Psoas muscle (tissue), 8 donors: Measurements from ENCODE around the gene SAMSN1. TPM values are rescaled to one million over a fixed set of nuclear protein-coding genes. Genes with fewer than 3 reads are reported as not detected.

Experiments used
- ATAC-seq, 4 donors: fragments of 200-7000 bp; cut with Tn5 transposase; one replicate each; pipeline ENCODE4 v1.9.1; 2020; ENCODE audit warnings: moderate library complexity in 3 of 4, mild to moderate bottlenecking in 2 of 4
- DNase-seq, 2 donors: peaks; one replicate each; pipeline ENCODE4 v3.0.0-alpha.2; 2020
- H3K27ac ChIP-seq: fragments of 200-600 bp; one replicate; pipeline ENCODE4 v1.8.0; 2022
- H3K27me3 ChIP-seq, 3 donors: fragments of 200-600 bp in 1 of 3; one replicate each; pipeline versions ENCODE4 v1.6.1 to v1.8.0; 2013 to 2022; ENCODE audit warnings: low read length in 2 of 3, mild to moderate bottlenecking in 2 of 3, moderate library complexity in 1 of 3; ENCODE audit not compliant: insufficient read depth in 3 of 3
- H3K36me3 ChIP-seq, 2 donors: fragments of 200-600 bp in 1 of 2; one replicate each; pipeline versions ENCODE4 v1.6.1 to v1.8.0; 2013 to 2022; ENCODE audit warnings: low read depth in 1 of 2, mild to moderate bottlenecking in 1 of 2, moderate library complexity in 1 of 2; ENCODE audit not compliant: insufficient read depth in 1 of 2
- H3K4me1 ChIP-seq: fragments of 200-600 bp; one replicate; pipeline ENCODE4 v1.8.0; 2022
- H3K4me3 ChIP-seq: fragments of 200-600 bp; one replicate; pipeline ENCODE4 v1.8.0; 2022; ENCODE audit warnings: mild to moderate bottlenecking
- H3K9me3 ChIP-seq: fragments of 200-600 bp; one replicate; pipeline ENCODE4 v1.8.0; 2022
- WGBS, 3 donors: extraction: QIAGEN DNeasy Blood & Tissue Kit; methylation state at CpG; one replicate each; pipeline versions ENCODE4 v1.1.6 to v1.1.7; 2013; 5-methylcytosine and 5-hydroxymethylcytosine counted together
- intact Hi-C, 2 donors: fragments of 100-400 bp; cut with DNase I; formaldehyde crosslinking; loops; one replicate each; pipeline versions ENCODE4 v1.11.0 to v1.14.2; 2022
- polyA plus RNA-seq, 3 donors: library from polyadenylated mRNA; stranded (reverse); fragments of 200-250 nt; gene quantifications; one replicate each; pipeline ENCODE4 v1.2.3, GENCODE V29; 2013
- total RNA-seq, 4 donors: library from RNA; stranded (reverse); fragmentation: NEBNext Ultra II Directional in 2 of 4; extraction: Animal tissue kit (Norgen Biotek cat#: 25700) in 2 of 4; gene quantifications; one replicate each; pipeline versions ENCODE4 v1.2.1 to v1.2.4, GENCODE V29; 2021 to 2023
- TF ChIP-seq, protein P1 (sequence below): fragments of 200-600 bp; IDR thresholded peaks from one replicate; pipeline ENCODE4 v1.8.0; 2022; ENCODE audit warnings: antibody characterized with exemption
- donor health status: healthy with polysubstance abuse.
- donor health status: DM: no; HTN: no; CAD: no; lungs with moderate emphysema.
- donor health status: Bipolar disorder and iron deficiency.
- donor health status: healthy.
- donor health status: DM: yes; HTN: yes; CAD: no.
- donor health status: DM: no; HTN: no; CAD: no.
- donor health status: DM: no; HTN: no; CAD: no.
- donor health status: DM: yes; HTN: yes; CAD: no.

SAMSN1 gene
- total and polyA plus RNA-seq, 7 donors, result 0.31 to 1.8 (median 0.65) TPM

GRCh38 chr21:14454016-14455009 is 91.8 kb downstream of the SAMSN1 start:
- TF ChIP-seq, protein P1, sequence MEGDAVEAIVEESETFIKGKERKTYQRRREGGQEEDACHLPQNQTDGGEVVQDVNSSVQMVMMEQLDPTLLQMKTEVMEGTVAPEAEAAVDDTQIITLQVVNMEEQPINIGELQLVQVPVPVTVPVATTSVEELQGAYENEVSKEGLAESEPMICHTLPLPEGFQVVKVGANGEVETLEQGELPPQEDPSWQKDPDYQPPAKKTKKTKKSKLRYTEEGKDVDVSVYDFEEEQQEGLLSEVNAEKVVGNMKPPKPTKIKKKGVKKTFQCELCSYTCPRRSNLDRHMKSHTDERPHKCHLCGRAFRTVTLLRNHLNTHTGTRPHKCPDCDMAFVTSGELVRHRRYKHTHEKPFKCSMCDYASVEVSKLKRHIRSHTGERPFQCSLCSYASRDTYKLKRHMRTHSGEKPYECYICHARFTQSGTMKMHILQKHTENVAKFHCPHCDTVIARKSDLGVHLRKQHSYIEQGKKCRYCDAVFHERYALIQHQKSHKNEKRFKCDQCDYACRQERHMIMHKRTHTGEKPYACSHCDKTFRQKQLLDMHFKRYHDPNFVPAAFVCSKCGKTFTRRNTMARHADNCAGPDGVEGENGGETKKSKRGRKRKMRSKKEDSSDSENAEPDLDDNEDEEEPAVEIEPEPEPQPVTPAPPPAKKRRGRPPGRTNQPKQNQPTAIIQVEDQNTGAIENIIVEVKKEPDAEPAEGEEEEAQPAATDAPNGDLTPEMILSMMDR, result no peak
- no peak for DNase-seq
- Histone ChIP-seq H3K27ac (no peak overlapping the region), H3K36me3 (no peaks in the 10 kb centered on the region), H3K4me1 (no peaks in the 10 kb centered on the region), H3K9me3 (no peaks in the 10 kb centered on the region), H3K4me3 (no peak overlapping the region), H3K27me3 (no peaks in the 10 kb centered on the region)
- intact Hi-C loops, result no loop called here
- no peak for ATAC-seq
- WGBS, 3 donors, result 70 to 73% (median 71%) methylated on average over 8 of the region's 8 CpGs

DNA sequence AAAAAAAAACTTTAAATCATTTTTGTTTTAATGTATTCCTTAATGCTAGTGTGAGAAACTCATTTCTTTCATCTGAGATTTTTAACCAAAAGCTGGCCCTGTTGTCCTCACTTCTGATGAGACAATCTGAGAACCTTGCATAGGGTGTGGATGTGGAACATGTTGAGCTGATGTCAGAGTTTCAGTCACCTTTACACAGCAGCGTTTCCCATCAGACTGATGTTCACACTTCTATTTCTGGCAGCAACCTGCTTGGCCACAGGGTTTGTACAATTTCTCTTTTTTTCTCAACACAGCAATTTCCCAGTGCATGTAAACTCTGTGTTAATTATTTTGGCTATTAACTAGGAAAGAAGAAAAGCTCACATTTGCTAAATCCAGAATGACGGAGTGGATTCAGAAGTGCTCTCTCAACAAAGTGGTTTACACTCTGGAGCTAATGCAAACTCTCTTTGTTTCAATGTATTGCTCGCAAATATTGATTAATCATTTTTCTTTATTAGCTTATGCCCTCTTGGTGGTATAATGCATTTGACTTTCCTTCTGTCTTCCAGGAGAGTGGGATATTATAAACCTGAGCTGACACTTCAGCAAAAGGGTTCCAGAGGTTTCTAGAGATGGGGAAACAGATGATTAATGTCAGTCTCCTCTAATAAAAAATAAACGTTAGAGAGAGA is 92.6 kb downstream of the SAMSN1 start:
- Histone ChIP-seq H3K27me3 (no peaks in the 10 kb centered on the region), H3K9me3 (no peaks in the 10 kb centered on the region), H3K4me1 (no peaks in the 10 kb centered on the region), H3K36me3 (no peaks in the 10 kb centered on the region), H3K27ac (no peak overlapping the region), H3K4me3 (no peak overlapping the region)
- WGBS, 3 donors, result 64 to 67% (median 65%) methylated on average over 4 of the region's 4 CpGs
- DNase-seq, result no peak
- no peak for ATAC-seq
- TF ChIP-seq, protein P1, result no peak
- intact Hi-C loops, result no loop called here

DNA sequence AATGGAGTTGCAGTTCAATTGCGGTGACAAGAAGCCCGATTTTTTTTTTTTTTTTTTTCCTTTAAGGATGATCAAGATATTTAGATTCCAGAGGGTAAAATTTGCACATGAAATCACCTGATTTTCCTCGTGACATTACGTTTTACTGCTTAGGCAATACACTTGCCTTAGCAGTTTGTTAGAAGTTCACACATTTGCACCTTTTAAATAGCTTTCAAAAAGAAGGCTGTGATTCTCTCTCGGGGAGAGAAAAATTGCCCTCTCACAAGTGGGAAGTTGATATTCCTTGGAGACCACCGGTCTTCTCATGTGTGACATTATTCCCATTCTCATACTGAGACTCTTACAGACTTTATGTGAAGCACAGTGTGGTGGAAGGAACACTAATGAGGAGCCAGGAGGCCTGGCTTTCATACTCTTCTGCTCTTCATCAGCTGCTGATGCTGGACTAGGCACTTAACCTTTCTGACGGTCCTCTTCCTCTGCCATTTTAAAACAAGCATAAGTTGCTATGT is 93.3 kb downstream of the SAMSN1 start:
- Histone ChIP-seq H3K4me3 (no peak overlapping the region), H3K9me3 (no peaks in the 10 kb centered on the region), H3K36me3 (no peaks in the 10 kb centered on the region), H3K27ac (no peak overlapping the region), H3K27me3 (no peaks in the 10 kb centered on the region), H3K4me1 (no peaks in the 10 kb centered on the region)
- intact Hi-C loops, result no loop called here
- 60 to 72% (median 62%) methylated on average over 7 of the region's 7 CpGs for WGBS, 3 donors
- no peak for ATAC-seq
- no peak for DNase-seq
- TF ChIP-seq, protein P1, result no peak

DNA sequence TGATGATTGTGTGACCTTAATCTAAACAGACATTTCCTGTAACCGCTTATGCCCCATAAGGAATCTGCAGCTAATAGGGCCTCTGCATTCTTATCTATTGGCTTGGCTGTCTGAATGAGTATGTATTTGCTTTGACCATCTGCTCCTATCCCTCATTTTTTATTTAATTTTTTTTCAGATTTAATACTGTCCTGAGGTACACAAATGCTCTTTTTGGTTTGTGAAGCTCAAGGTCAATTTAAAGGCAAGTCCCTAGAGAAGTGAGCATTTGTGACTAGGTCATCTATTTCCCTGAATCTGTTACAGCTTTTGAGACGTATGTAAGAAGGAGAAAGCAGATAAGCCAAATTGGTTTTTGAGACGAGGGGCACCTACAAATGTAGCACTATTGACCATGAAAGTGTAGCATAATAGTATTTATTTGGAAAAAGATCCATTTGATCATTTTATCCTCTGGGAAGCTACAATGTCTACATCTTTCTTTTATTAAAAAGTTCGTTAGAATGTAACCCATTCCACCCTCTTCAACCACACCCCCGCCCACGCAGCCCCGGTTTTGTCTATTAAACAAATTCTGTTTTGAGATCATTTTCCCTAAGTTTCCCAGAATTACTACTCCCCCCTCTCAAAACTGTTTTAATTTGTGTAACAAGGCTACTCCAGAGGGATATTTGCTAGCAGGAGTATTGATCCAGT is 93.9 kb downstream of the SAMSN1 start:
- TF ChIP-seq, protein P1, result no peak
- ATAC-seq (no peak), DNase-seq (no peak)
- no peaks in the 10 kb centered on the region for H3K4me1 ChIP-seq
- H3K9me3 ChIP-seq, result no peaks in the 10 kb centered on the region
- whole genome bisulfite sequencing, 3 donors, result 73 to 79% (median 77%) methylated on average over 7 of the region's 7 CpGs
- intact Hi-C loops, result no loop called here
- no peaks in the 10 kb centered on the region for H3K27me3 ChIP-seq
- no peak overlapping the region for H3K4me3 ChIP-seq
- no peaks in the 10 kb centered on the region for H3K36me3 ChIP-seq
- H3K27ac ChIP-seq, result no peak overlapping the region
